Endothelial cell (in vitro differentiated cells): ENCODE measurements around the gene CYP2A13. TPM values are rescaled to one million over a fixed set of nuclear protein-coding genes. Genes with fewer than 3 reads are reported as not detected.
"Not testable (repeated sequence)": the region's sequence is repeated elsewhere in the genome, so short reads cannot be mapped to it uniquely, and the experiment has no call there.

ENCODE experiments used
- DNase-seq: peaks from one replicate; pipeline ENCODE4 v3.0.0; 2021; ENCODE audit warnings: low spot score
- H3K27ac Mint-ChIP-seq: one replicate; pipeline ENCODE4 v1.8.0; 2021; ENCODE audit warnings: mixed read lengths, inconsistent platforms; ENCODE audit not compliant: unreplicated experiment
- H3K27me3 Mint-ChIP-seq: one replicate; pipeline ENCODE4 v1.8.0; 2021; ENCODE audit warnings: mild to moderate bottlenecking, moderate library complexity, mixed read lengths, inconsistent platforms; ENCODE audit not compliant: unreplicated experiment
- H3K36me3 Mint-ChIP-seq: one replicate; pipeline ENCODE4 v1.8.0; 2021; ENCODE audit warnings: mild to moderate bottlenecking, low read depth, mixed read lengths, inconsistent platforms; ENCODE audit not compliant: unreplicated experiment
- H3K4me1 Mint-ChIP-seq: one replicate; pipeline ENCODE4 v1.8.0; 2021; ENCODE audit warnings: mild to moderate bottlenecking, mixed read lengths, inconsistent platforms; ENCODE audit not compliant: unreplicated experiment
- H3K4me3 Mint-ChIP-seq: one replicate; pipeline ENCODE4 v1.8.0; 2021; ENCODE audit warnings: mild to moderate bottlenecking, mixed read lengths, inconsistent platforms; ENCODE audit not compliant: unreplicated experiment
- H3K9me3 Mint-ChIP-seq: one replicate; pipeline ENCODE4 v1.8.0; 2021; ENCODE audit warnings: mixed read lengths, inconsistent platforms; ENCODE audit not compliant: unreplicated experiment
- CTCF ChIP-seq: fragments of 200-600 bp; sonication (generic); IDR thresholded peaks from one replicate; pipeline ENCODE4 v1.5.0; 2021; ENCODE audit warnings: antibody characterized with exemption; ENCODE audit not compliant: unreplicated experiment
- total RNA-seq: library from RNA; stranded (reverse); fragmentation: NEBNext Ultra II Directional; extraction: Animal tissue kit (Norgen Biotek cat#: 25700); gene quantifications from one replicate; pipeline ENCODE4 v1.2.1, GENCODE V29; 2021; ENCODE audit not compliant: unreplicated experiment

The CYP2A13 gene
- total RNA-seq, 1 donor from 2014 or later, result not detected

GRCh38 chr19:41123716-41124294 lies 35.6 kb downstream of the CYP2A13 start:
- no peak for TF ChIP-seq CTCF
- Mint-ChIP-seq H3K27ac (no peak overlapping the region), H3K4me1 (no peaks in the 10 kb centered on the region), H3K27me3 (peaks cover 7% of the 10 kb centered on the region), H3K4me3 (no peak overlapping the region), H3K36me3 (peaks cover 5% of the 10 kb centered on the region), H3K9me3 (no peaks in the 10 kb centered on the region)
- DNase-seq, result no peak

GRCh38 chr19:41126765-41127203 lies 38.5 kb downstream of the CYP2A13 start:
- not testable (repeated sequence) for H3K36me3 Mint-ChIP-seq, H3K9me3 Mint-ChIP-seq, H3K4me1 Mint-ChIP-seq, H3K27me3 Mint-ChIP-seq, H3K4me3 Mint-ChIP-seq, H3K27ac Mint-ChIP-seq
- peak; percentile 27 for DNase-seq
- peak; percentile 90 for TF ChIP-seq CTCF

DNA sequence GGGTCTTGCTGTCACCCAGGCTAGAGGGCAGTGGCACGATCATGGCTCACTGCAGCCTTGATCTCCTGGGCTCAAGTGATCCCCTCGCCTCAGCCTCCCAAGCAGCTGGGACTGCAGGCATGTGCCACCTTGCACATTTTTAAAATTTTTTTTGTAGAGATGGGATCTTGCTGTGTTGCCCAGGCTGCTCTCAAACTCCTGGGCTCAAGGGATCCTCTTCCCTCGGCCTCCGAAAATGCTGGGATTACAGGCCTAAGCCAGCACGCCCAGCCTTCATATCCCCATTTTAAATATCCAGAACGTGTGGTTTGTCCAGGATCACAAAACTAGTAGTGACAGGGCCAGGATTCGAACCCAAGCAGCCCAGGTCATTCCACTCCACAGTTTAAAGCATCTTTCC lies 39.1 kb downstream of the CYP2A13 start:
- H3K27me3 Mint-ChIP-seq, H3K4me3 Mint-ChIP-seq, H3K27ac Mint-ChIP-seq, H3K4me1 Mint-ChIP-seq, H3K36me3 Mint-ChIP-seq, DNase-seq, H3K9me3 Mint-ChIP-seq: not testable (repeated sequence)

DNA sequence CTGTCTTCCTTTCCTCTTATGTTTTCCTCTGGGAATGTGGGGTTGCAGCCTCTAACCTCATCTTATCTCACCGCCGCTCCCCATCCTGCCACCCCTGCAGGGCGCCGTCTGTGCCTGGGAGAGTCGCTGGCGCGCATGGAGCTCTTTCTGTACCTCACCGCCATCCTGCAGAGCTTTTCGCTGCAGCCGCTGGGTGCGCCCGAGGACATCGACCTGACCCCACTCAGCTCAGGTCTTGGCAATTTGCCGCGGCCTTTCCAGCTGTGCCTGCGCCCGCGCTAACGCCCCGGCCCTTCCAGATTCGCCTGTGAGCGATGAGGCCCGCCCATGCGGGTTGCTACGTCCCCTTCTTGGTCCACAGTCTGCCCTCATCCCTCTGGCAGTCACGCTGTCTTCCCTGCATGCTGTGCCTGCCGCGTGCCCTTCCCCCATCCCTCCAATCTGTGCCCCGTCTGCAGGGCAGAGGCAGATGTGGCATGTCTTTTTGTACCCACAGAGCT lies 39.6 kb downstream of the CYP2A13 start:
- H3K9me3 Mint-ChIP-seq, H3K27me3 Mint-ChIP-seq, H3K36me3 Mint-ChIP-seq, H3K4me1 Mint-ChIP-seq, H3K4me3 Mint-ChIP-seq: not testable (repeated sequence)
- peak; percentile 56 for DNase-seq
- peak overlapping the region; percentile 57 for H3K27ac Mint-ChIP-seq

- H3K27me3 Mint-ChIP-seq, result peaks cover 6% of the 10 kb centered on the region
- no peaks in the 10 kb centered on the region for H3K36me3 Mint-ChIP-seq
- H3K9me3 Mint-ChIP-seq, result no peaks in the 10 kb centered on the region
- no peak for TF ChIP-seq CTCF
- H3K4me1 Mint-ChIP-seq, result no peaks in the 10 kb centered on the region
- no peak overlapping the region for H3K27ac Mint-ChIP-seq
- no peak for DNase-seq
- H3K4me3 Mint-ChIP-seq, result no peak overlapping the region
Measured at GRCh38 chr19:41128692-41129091, 40.4 kb downstream of the CYP2A13 start.

GRCh38 chr19:41131186-41131585 lies 42.9 kb downstream of the CYP2A13 start:
- no peaks in the 10 kb centered on the region for H3K4me1 Mint-ChIP-seq

More at GRCh38 chr19:41131186-41131585, 42.9 kb downstream of the CYP2A13 start:
- Mint-ChIP-seq H3K36me3 (peaks cover 6% of the 10 kb centered on the region), H3K27me3 (peaks cover 6% of the 10 kb centered on the region), H3K4me3 (no peak overlapping the region), H3K27ac (no peak overlapping the region), H3K9me3 (no peaks in the 10 kb centered on the region)
- no peak for DNase-seq
- TF ChIP-seq CTCF, result no peak
